Mesothelial cell of epicardium (in vitro differentiated cells): Measurements from ENCODE around the gene EPS8. TPM values are rescaled to one million over a fixed set of nuclear protein-coding genes. Genes with fewer than 3 reads are reported as not detected.

Source experiments
- DNase-seq, 2 experiments: peaks; one replicate each; pipeline ENCODE4 v3.0.0; 2021; ENCODE audit warnings: low spot score in 2 of 2; ENCODE audit not compliant: unreplicated experiment in 2 of 2
- H3K27ac Mint-ChIP-seq: 2 replicates; pipeline ENCODE4 v1.8.0; 2021; ENCODE audit warnings: mixed read lengths
- H3K27me3 Mint-ChIP-seq: 2 replicates; pipeline ENCODE4 v1.8.0; 2021; ENCODE audit warnings: low read depth, mixed read lengths
- H3K36me3 Mint-ChIP-seq: 2 replicates; pipeline ENCODE4 v1.8.0; 2021; ENCODE audit warnings: mixed read lengths
- H3K4me1 Mint-ChIP-seq: 2 replicates; pipeline ENCODE4 v1.8.0; 2021; ENCODE audit warnings: mixed read lengths
- H3K4me3 Mint-ChIP-seq: 2 replicates; pipeline ENCODE4 v1.8.0; 2021; ENCODE audit warnings: mild to moderate bottlenecking, moderate library complexity, mixed read lengths
- H3K9me3 Mint-ChIP-seq: 2 replicates; pipeline ENCODE4 v1.8.0; 2021; ENCODE audit warnings: mixed read lengths
- total RNA-seq: library from RNA; stranded (reverse); gene quantifications from 3 replicates; pipeline ENCODE4 v1.2.1, GENCODE V29; 2021
- TF ChIP-seq, protein P1 (sequence below): fragments of 200-600 bp; sonication (generic); IDR thresholded peaks from one replicate; pipeline ENCODE4 v1.5.0; 2021; ENCODE audit warnings: antibody characterized with exemption; ENCODE audit not compliant: unreplicated experiment

Gene EPS8
- total RNA-seq, 1 donor from 2014 or later = 24.8 TPM

DNA sequence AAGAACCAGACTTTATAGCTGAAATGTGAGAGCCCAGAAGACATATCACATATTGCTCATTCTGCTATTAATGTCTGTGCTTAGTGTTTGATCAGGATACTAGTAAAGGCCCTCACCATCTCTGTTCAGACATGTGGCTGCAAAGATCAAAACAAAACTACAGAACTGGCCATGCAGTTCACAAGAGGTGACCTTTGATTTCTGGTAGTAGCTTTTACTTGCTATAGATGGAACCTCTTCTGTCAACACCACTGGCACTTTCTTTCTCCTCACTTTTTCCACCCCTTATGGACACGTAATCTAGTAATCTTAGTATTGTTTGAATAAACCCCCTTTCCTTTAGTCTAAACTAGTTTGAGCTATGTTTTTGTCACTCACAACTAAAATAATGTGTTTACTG lies 214.8 kb downstream of the EPS8 start:
- TF ChIP-seq, protein P1, sequence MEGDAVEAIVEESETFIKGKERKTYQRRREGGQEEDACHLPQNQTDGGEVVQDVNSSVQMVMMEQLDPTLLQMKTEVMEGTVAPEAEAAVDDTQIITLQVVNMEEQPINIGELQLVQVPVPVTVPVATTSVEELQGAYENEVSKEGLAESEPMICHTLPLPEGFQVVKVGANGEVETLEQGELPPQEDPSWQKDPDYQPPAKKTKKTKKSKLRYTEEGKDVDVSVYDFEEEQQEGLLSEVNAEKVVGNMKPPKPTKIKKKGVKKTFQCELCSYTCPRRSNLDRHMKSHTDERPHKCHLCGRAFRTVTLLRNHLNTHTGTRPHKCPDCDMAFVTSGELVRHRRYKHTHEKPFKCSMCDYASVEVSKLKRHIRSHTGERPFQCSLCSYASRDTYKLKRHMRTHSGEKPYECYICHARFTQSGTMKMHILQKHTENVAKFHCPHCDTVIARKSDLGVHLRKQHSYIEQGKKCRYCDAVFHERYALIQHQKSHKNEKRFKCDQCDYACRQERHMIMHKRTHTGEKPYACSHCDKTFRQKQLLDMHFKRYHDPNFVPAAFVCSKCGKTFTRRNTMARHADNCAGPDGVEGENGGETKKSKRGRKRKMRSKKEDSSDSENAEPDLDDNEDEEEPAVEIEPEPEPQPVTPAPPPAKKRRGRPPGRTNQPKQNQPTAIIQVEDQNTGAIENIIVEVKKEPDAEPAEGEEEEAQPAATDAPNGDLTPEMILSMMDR = no peak
- Mint-ChIP-seq H3K27me3 (no peaks in the 10 kb centered on the region), H3K4me1 (peaks cover 25% of the 10 kb centered on the region), H3K9me3 (peaks cover 5% of the 10 kb centered on the region), H3K27ac (no peak overlapping the region), H3K36me3 (no peaks in the 10 kb centered on the region), H3K4me3 (no peak overlapping the region)
- DNase-seq = no peak

Other genes with a start within 250 kb of the EPS8 start
- 108 to 110 TPM (median 109 TPM) in 3 replicates for gene STRAP, start 93.0 kb upstream of the EPS8 start, total RNA-seq
- 17.8 to 20.9 TPM (median 18.4 TPM) in 3 replicates for gene DERA, start 121.9 kb upstream of the EPS8 start, total RNA-seq